ENCODE results near the gene LARGE2.

DNA sequence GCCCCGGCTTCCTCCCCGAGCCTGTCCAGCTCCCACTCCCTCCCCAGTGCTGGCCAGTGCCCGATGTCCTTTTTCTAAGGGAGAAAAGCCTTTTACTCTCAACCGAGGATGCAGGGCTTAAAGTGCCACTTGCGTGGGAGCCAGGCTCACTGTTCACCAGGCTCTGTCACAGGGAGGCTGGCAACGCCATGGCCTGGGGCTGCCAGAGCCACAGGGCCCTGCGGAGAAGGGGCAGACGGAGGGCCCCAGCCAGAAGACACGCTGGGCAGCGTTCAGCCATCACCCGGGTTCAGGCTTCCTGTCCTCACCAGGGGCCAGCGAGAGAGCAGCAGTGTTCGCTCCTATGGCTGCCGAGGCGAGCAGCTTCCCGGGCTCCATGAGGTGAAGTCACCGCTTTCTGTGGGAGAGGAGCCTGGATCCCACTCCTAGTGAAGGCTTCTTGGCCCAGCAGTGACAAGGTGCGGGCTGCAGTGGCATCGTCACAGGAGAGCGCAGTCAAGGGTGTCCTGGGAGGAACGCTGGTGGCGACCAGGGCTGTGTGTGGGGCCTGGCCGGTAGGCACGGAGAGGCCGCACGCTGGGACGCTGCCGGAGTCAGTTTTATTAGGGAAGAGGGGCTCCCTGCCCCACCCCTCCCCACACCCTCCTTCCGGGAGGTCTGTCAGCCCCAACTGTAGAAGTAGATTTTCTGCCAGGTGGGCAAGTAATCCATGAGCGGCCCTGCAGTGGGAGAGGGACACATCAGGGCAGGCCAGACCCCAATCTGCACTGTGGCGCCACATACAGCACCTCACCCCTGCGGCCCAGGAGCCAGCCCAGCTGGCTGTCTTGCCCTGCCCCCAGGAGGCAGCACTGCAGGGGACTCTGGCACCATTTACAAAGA is 12.6 kb upstream of the LARGE2 start:
- TF ChIP-seq HDAC2 (IDR thresholded peaks at IDR 0.05) (no peak), SP1 (CRISPR knock-in tag; IDR thresholded peaks at IDR 0.05) (no peak), MAFK (IDR thresholded peaks at IDR 0.05; ENCODE audit: low read length) (no peak), NFE2 (IDR thresholded peaks at IDR 0.05; ENCODE audit: low read depth) (no peak), FOSL1 (tag; conservative IDR thresholded peaks at IDR 0.05) (no peak), FOXA1 (IDR thresholded peaks at IDR 0.05; ENCODE audit: borderline replicate concordance) (no peak), TCF7L2 (IDR thresholded peaks at IDR 0.05; ENCODE audit: low read depth, low read length) (no peak)
- TF ChIP-seq, protein P1, sequence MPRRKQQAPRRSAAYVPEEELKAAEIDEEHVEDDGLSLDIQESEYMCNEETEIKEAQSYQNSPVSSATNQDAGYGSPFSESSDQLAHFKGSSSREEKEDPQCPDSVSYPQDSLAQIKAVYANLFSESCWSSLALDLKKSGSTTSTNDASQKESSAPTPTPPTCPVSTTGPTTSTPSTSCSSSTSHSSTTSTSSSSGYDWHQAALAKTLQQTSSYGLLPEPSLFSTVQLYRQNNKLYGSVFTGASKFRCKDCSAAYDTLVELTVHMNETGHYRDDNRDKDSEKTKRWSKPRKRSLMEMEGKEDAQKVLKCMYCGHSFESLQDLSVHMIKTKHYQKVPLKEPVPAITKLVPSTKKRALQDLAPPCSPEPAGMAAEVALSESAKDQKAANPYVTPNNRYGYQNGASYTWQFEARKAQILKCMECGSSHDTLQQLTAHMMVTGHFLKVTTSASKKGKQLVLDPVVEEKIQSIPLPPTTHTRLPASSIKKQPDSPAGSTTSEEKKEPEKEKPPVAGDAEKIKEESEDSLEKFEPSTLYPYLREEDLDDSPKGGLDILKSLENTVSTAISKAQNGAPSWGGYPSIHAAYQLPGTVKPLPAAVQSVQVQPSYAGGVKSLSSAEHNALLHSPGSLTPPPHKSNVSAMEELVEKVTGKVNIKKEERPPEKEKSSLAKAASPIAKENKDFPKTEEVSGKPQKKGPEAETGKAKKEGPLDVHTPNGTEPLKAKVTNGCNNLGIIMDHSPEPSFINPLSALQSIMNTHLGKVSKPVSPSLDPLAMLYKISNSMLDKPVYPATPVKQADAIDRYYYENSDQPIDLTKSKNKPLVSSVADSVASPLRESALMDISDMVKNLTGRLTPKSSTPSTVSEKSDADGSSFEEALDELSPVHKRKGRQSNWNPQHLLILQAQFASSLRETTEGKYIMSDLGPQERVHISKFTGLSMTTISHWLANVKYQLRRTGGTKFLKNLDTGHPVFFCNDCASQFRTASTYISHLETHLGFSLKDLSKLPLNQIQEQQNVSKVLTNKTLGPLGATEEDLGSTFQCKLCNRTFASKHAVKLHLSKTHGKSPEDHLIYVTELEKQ (CRISPR knock-in tag; IDR thresholded peaks at IDR 0.05) = no peak
- TF ChIP-seq, protein P2, sequence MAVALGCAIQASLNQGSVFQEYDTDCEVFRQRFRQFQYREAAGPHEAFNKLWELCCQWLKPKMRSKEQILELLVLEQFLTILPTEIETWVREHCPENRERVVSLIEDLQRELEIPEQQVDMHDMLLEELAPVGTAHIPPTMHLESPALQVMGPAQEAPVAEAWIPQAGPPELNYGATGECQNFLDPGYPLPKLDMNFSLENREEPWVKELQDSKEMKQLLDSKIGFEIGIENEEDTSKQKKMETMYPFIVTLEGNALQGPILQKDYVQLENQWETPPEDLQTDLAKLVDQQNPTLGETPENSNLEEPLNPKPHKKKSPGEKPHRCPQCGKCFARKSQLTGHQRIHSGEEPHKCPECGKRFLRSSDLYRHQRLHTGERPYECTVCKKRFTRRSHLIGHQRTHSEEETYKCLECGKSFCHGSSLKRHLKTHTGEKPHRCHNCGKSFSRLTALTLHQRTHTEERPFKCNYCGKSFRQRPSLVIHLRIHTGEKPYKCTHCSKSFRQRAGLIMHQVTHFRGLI (CRISPR knock-in tag; IDR thresholded peaks at IDR 0.05) = no peak
- TF ChIP-seq, protein P3, sequence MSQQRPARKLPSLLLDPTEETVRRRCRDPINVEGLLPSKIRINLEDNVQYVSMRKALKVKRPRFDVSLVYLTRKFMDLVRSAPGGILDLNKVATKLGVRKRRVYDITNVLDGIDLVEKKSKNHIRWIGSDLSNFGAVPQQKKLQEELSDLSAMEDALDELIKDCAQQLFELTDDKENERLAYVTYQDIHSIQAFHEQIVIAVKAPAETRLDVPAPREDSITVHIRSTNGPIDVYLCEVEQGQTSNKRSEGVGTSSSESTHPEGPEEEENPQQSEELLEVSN (IDR thresholded peaks at IDR 0.05; ENCODE audit: borderline replicate concordance in 1 of 2, extremely low read depth in 1 of 2, insufficient read depth in 1 of 2, insufficient read length in 1 of 2, low read depth in 1 of 2, low read length in 1 of 2, poor library complexity in 1 of 2, severe bottlenecking in 1 of 2) = no peak

Measured in K562 (cell line).